KMS-11 (cell line): ENCODE results near the gene ERMARD.

Experiments
- H2AFZ ChIP-seq: fragments of 200-600 bp; sonication (generic); 2 replicates; pipeline ENCODE4 v1.6.1; 2016; ENCODE audit warnings: antibody characterized with exemption, mixed run types, low read depth
- H3K27ac ChIP-seq: fragments of 200-600 bp; sonication (generic); 2 replicates; pipeline ENCODE4 v1.6.1; 2016; ENCODE audit warnings: mild to moderate bottlenecking, mixed run types
- H3K27me3 ChIP-seq: fragments of 200-600 bp; sonication (generic); 2 replicates; pipeline ENCODE4 v1.6.1; 2017; ENCODE audit warnings: mild to moderate bottlenecking, low read depth, mixed run types, moderate library complexity; ENCODE audit not compliant: insufficient read depth
- H3K36me3 ChIP-seq: fragments of 200-600 bp; sonication (generic); 2 replicates; pipeline ENCODE4 v1.6.1; 2017; ENCODE audit warnings: mild to moderate bottlenecking, mixed run types; ENCODE audit not compliant: insufficient read depth
- H3K4me1 ChIP-seq: fragments of 200-600 bp; sonication (generic); 2 replicates; pipeline ENCODE4 v1.6.1; 2016; ENCODE audit warnings: mild to moderate bottlenecking, low read depth, mixed run types; ENCODE audit not compliant: poor library complexity, severe bottlenecking
- H3K4me2 ChIP-seq: fragments of 200-600 bp; sonication (generic); 2 replicates; pipeline ENCODE4 v1.7.0; 2016; ENCODE audit warnings: mild to moderate bottlenecking, mixed run types
- H3K4me3 ChIP-seq: fragments of 200-600 bp; sonication (generic); IDR thresholded peaks from 2 replicates; pipeline ENCODE4 v1.6.1; 2017; ENCODE audit warnings: low read depth, low read length, mixed read lengths; ENCODE audit not compliant: insufficient read depth
- H3K79me2 ChIP-seq: fragments of 200-600 bp; sonication (generic); 2 replicates; pipeline ENCODE4 v1.6.1; 2016; ENCODE audit warnings: low read depth, mixed run types; ENCODE audit not compliant: insufficient read depth
- H3K9ac ChIP-seq: fragments of 200-600 bp; sonication (generic); 2 replicates; pipeline ENCODE4 v1.6.1; 2016; ENCODE audit warnings: mild to moderate bottlenecking, mixed run types
- H4K20me1 ChIP-seq: fragments of 200-600 bp; sonication (generic); 2 replicates; pipeline ENCODE4 v1.6.1; 2016; ENCODE audit warnings: mild to moderate bottlenecking, mixed run types; ENCODE audit not compliant: insufficient read depth
- TF ChIP-seq, protein P1 (sequence below): fragments of 200-600 bp; sonication (generic); conservative IDR thresholded peaks from 2 replicates; pipeline ENCODE4 v1.6.1; 2017; ENCODE audit warnings: low read depth, mild to moderate bottlenecking, antibody characterized with exemption, low read length, moderate library complexity, mixed read lengths

ERMARD gene

DNA sequence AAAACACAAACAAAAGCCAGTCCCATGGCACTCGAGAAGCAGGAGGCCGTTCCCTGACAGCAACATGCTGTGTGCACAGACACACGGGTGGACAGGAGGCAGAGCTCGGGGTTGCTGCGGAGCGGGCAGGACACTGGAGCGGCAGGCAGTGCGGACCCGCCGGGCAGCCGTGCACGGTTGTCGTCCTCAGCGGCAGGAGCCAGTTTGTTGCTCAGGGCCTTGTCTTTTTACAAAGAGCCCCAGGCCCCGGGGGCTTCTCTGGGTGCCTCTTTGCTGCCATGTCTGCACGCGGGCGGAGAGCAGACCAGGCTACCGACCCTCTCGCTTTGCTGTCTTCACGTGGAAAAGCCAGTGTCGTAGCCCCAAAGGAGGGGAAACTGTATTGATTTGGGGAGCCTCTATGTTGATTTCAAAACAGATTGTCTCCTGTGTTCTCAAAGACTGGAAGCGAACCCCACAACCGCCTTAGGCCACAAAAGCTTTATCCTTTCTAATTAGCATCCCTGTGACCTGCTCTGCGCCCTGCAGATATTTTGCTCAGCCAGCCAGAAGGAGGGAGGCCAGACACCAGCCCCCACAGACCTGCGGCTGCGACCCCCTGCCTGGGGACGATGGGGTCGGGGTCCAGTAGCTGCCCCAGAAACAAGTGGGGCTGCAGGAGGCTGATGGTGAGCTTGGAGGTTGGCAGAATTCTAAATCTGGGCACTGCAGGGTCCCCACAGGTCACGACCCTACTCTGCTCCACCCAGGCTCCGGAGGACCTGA is 50.2 kb downstream of the ERMARD start:
- no peaks in the 10 kb centered on the region for H3K27me3 ChIP-seq
- no peaks in the 10 kb centered on the region for H4K20me1 ChIP-seq

GRCh38 chr6:169802790-169803189 is 51.4 kb downstream of the ERMARD start:
- peaks cover 60% of the 10 kb centered on the region for H3K4me1 ChIP-seq
- no peak overlapping the region for H3K4me3 ChIP-seq
- H3K36me3 ChIP-seq: no peaks in the 10 kb centered on the region
- H3K27ac ChIP-seq: peak overlapping the region; percentile 28; the same call in 1 of the 2 replicates
- peak overlapping the region; percentile 27; the same call in 1 of the 2 replicates for H3K4me2 ChIP-seq
- no peak overlapping the region for H3K9ac ChIP-seq
- no peaks in the 10 kb centered on the region for H3K27me3 ChIP-seq
- no peak overlapping the region for H2AFZ ChIP-seq
- H3K79me2 ChIP-seq: no peaks in the 10 kb centered on the region
- no peaks in the 10 kb centered on the region for H4K20me1 ChIP-seq
- TF ChIP-seq, protein P1, sequence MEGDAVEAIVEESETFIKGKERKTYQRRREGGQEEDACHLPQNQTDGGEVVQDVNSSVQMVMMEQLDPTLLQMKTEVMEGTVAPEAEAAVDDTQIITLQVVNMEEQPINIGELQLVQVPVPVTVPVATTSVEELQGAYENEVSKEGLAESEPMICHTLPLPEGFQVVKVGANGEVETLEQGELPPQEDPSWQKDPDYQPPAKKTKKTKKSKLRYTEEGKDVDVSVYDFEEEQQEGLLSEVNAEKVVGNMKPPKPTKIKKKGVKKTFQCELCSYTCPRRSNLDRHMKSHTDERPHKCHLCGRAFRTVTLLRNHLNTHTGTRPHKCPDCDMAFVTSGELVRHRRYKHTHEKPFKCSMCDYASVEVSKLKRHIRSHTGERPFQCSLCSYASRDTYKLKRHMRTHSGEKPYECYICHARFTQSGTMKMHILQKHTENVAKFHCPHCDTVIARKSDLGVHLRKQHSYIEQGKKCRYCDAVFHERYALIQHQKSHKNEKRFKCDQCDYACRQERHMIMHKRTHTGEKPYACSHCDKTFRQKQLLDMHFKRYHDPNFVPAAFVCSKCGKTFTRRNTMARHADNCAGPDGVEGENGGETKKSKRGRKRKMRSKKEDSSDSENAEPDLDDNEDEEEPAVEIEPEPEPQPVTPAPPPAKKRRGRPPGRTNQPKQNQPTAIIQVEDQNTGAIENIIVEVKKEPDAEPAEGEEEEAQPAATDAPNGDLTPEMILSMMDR: no peak

More for the DNA sequence above, 50.2 kb downstream of the ERMARD start:
- H3K9ac ChIP-seq: peak overlapping the region; percentile 42; the same call in 1 of the 2 replicates
- H2AFZ ChIP-seq: peak overlapping the region; percentile 62
- peak overlapping the region; percentile 71 for H3K27ac ChIP-seq
- H3K36me3 ChIP-seq: no peaks in the 10 kb centered on the region
- TF ChIP-seq, protein P1: no peak
- peak overlapping the region; percentile 61; the same call in 1 of the 2 replicates for H3K4me2 ChIP-seq
- H3K4me3 ChIP-seq: no peak overlapping the region
- peaks cover 50% of the 10 kb centered on the region for H3K4me1 ChIP-seq
- no peaks in the 10 kb centered on the region for H3K79me2 ChIP-seq

DNA sequence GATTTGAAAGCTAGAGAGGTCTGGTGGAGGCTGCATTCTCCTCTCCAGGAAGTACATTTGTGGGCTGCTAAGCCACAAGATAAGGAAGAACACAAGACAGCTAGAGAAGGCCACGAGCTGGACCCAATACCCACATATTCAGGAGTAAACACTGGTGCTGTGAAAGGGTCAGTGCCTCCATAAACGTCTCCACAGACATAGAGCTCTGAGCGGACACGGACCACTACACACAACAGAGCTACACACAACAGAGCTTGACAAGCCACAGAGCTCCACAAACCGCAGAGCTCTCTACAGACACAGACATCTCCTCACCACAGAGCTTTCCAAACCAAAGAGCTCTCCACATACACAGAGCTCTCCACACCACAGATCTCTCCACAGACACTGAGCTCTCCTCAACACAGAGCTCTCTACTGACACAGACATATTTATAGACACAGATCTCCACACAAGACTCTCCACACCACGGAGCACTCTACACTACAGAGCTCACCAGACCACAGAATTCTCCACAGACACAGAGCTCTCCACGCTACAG is 51.9 kb downstream of the ERMARD start:
- H3K4me2 ChIP-seq: peak overlapping the region; percentile 27; the same call in 1 of the 2 replicates
- no peak overlapping the region; the same call in 1 of the 2 replicates for H3K9ac ChIP-seq
- no peaks in the 10 kb centered on the region for H3K27me3 ChIP-seq
- TF ChIP-seq, protein P1: no peak
- no peak overlapping the region; the same call in 1 of the 2 replicates for H2AFZ ChIP-seq
- H3K4me3 ChIP-seq: no peak overlapping the region
- peaks cover 60% of the 10 kb centered on the region for H3K4me1 ChIP-seq
- H3K36me3 ChIP-seq: no peaks in the 10 kb centered on the region
- no peaks in the 10 kb centered on the region for H3K79me2 ChIP-seq
- H3K27ac ChIP-seq: peak overlapping the region; percentile 28; the same call in 1 of the 2 replicates
- H4K20me1 ChIP-seq: no peaks in the 10 kb centered on the region

DNA sequence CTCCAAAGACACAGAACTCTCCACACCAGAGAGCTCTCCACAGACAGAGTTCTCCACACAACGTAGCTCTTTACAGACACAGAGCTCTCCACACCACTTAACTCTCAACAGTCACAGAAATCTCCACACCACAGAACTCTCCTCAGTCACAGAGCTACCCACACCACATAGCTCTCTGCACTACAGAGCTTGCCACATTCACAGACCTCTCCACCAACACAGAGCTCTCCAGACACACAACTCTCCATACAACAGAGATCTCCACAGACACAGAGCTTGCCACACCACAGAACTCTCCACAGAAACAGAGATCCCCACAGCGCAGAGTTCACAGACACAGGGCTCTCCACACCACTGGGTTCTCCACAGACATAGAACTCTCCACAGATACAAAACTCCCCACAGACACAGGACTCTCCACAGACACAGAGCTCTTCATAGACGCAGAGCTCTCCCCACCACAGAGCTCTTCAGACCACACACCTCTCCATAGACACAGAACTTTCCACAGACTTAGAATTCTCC is 52.5 kb downstream of the ERMARD start:
- no peaks in the 10 kb centered on the region for H3K27me3 ChIP-seq
- H3K27ac ChIP-seq: peak overlapping the region; percentile 28; the same call in 1 of the 2 replicates
- TF ChIP-seq, protein P1: no peak
- H3K4me3 ChIP-seq: no peak overlapping the region
- no peak overlapping the region; the same call in 1 of the 2 replicates for H2AFZ ChIP-seq
- no peaks in the 10 kb centered on the region for H3K79me2 ChIP-seq
- peaks cover 60% of the 10 kb centered on the region for H3K4me1 ChIP-seq
- no peaks in the 10 kb centered on the region for H4K20me1 ChIP-seq
- no peak overlapping the region; the same call in 1 of the 2 replicates for H3K4me2 ChIP-seq
- H3K36me3 ChIP-seq: no peaks in the 10 kb centered on the region
- no peak overlapping the region; the same call in 1 of the 2 replicates for H3K9ac ChIP-seq
